ENCODE results near the gene C20orf96. TPM values are rescaled to one million over a fixed set of nuclear protein-coding genes. Genes with fewer than 3 reads are reported as not detected.
"Not testable (repeated sequence)": the region's sequence is repeated elsewhere in the genome, so short reads cannot be mapped to it uniquely, and the experiment has no call there.

C20orf96 gene
- total RNA-seq, 1 experiment from 2014 or later: 2.4 TPM

DNA sequence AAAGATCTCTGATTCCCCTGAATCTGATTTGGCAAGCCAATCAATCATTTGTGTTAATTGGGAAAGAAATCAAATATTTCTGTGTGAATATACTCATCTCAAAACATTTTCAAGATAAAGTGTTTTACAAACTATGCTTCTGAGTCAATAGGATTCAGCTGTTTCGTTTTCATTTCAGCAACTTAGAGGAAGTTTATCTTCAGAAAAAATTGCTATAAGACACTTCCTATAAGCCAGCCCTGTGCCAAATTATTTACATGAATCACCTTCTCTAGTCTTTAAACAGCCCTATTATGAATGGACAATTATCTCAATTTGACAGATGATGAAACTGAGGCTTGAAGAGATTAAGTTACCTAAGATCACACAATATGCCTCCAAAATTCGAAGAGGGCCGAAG is 52.6 kb downstream of the C20orf96 start:
- no peak for DNase-seq (ENCODE audit: low read depth)

DNA sequence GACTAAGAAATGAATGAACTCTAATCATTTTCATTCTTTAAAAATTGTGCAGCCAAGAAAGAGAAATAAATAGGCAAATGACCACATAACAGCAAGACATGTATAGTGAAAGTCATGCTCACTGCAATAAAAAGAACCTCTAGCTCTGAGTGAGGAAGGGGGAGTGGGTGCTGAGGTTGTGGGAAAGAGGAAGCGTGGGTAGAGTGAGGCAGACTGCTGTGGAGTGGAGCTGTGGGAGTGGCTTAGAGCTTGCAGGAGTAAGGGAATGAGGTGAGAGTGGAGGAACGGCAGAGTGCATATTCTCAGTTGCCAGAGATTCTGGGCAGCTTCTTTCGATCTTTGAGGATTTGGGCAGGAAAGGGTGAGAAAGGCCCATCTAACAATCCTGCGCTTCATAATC is 53.1 kb downstream of the C20orf96 start:
- DNase-seq (ENCODE audit: low read depth): no peak

DNA sequence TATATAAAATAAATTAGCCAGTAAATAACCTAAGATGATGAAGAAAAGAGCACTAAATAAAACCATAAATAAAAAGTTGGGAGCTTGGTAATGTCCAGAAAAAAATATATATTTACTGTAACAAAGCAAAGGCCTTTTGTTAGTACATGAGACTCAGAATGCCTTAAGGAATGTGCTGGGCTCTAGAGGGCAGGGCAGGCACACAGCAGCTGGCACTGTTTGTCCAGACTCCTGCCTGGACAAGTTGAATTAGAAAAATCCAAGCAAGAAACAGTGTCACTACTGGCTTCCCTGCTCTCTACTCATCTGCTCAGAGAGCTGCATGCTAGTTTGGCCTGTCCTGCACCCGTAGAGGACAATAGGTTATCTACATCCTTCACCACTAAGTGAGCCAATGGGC is 54.7 kb downstream of the C20orf96 start:
- peak; percentile 31 for DNase-seq (ENCODE audit: low read depth)

DNA sequence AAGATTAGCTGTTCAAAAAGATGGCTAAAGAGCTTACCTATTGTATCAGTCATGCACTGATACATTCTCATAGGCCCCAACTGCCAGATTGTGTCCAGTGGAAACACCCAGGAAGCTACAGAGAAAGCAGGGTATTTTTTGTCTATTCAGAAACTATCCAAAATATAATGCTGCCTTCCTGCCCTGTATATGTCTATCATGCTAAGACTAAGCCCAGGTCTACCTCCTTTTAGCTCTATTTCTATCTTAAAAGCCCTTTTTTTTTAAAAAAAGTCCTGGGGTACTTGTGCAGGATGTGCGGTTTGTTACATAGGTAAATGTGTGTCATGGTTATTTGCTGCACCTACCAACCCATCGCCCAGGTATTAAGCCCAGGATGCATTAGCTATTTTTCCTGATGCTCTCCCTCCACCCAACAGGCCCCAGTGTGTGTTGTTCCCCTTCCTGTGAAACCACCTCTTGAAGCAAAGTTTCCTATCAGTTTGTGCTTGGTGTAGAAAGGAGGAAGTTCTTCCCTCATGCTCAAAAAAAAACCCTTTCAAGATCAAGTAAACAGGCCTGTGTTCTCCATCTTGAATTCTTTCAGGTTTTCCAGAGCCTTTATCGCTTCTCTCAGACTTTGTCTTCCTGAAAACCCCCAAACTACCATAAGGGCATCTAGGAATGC is 63.0 kb downstream of the C20orf96 start:
- DNase-seq (ENCODE audit: low read depth): no peak

DNA sequence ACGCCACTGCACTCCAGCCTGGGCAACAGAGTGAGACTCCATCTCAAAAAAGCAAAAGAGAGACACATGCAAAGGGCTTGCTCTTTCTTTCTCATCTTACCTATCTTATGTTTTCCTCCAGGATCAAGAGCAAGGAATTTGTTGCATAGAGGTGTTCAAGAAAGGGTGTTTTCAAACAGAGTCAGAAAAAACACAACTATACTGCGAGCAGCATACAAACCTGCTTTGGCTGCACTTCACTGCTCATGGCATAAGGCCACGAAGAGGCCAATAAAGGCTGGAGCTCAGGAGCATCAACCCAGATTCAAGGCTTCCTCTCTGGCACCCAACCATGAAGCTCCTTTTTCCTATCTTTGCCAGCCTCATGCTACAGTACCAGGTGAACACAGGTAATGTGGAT is 63.6 kb downstream of the C20orf96 start, which contains the start of gene DEFB129:
Gene DEFB129 (plus strand): TSS at position 301 of the 400 bp plus-strand sequence. CDS start 31 bp downstream, at position 332.
- no peak for DNase-seq (ENCODE audit: low read depth)

DNA sequence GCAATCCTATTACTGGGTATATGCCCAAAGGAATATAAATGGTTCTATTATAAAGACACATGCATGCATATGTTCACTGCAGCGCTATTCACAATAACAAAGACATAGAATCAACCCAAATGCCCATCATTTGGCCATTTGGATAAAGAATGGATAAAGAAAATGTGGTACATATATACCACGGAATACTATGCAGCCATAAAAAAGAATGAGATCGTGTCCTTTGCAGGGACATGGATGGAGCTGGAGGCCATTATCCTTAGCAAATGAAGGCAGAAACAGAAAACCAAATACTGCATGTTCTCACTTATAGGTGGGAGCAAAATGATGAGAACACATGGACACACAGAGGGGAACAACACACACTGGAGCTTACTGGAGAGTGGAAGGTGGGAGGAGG is 64.7 kb downstream of the C20orf96 start:
- not testable (repeated sequence) for DNase-seq (ENCODE audit: low read depth)

DNA sequence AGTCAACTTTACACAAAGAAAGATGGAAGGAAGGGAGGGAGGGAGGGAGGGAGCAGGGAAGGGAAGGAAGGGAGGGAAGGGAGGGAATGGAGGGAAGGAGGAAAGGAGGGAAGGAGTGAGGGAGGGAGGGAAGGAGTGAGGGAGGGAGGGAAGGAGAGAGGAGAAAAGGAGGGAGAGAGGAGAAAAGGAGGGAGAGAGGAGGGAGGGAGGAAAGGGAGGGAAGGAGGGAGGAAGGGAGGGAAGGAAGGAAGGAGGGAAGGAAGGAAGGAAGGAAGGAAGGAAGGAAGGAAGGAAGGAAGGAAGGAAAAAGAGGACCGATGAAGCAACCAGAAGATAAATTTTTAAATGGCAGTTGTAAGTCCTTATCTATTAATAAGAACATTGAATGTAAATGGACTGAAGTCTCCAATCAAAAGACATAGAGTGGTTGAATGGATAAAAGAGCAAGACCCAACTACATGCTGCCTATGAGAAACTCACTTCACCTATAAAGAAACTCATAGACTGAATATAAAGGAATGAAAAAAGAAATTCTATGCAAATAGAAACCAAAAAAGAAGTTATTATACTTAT is 69.2 kb downstream of the C20orf96 start:
- no peak for DNase-seq (ENCODE audit: low read depth)

Other genes starting within 250 kb of the C20orf96 start
- gene DEFB125, start 203.1 kb downstream of the C20orf96 start, total RNA-seq (2014; rRNA removed; shearing (Covaris generic)): not detected in 2 replicates
- not detected in 2 replicates for gene DEFB126, start 148.2 kb downstream of the C20orf96 start, total RNA-seq (2014; rRNA removed; shearing (Covaris generic))
- gene DEFB127, start 133.3 kb downstream of the C20orf96 start, total RNA-seq (2014; rRNA removed; shearing (Covaris generic)): not detected in 2 replicates
- not detected in 2 replicates for gene DEFB128, start 101.0 kb downstream of the C20orf96 start, total RNA-seq (2014; rRNA removed; shearing (Covaris generic))
- gene DEFB129, start 63.5 kb downstream of the C20orf96 start, total RNA-seq (2014; rRNA removed; shearing (Covaris generic)): not detected in 2 replicates
- gene DEFB132, start 33.0 kb downstream of the C20orf96 start, total RNA-seq (2014; rRNA removed; shearing (Covaris generic)): not detected in 2 replicates
- 16.2 and 19.2 TPM in 2 replicates for gene ZCCHC3, start 6.8 kb upstream of the C20orf96 start, total RNA-seq (2014; rRNA removed; shearing (Covaris generic))
- gene SOX12, start 34.8 kb upstream of the C20orf96 start, total RNA-seq (2014; rRNA removed; shearing (Covaris generic)): 3.1 and 6.1 TPM in 2 replicates
- gene NRSN2, start 56.4 kb upstream of the C20orf96 start, total RNA-seq (2014; rRNA removed; shearing (Covaris generic)): 92.3 and 111 TPM in 2 replicates
- gene TRIB3, start 90.0 kb upstream of the C20orf96 start, total RNA-seq (2014; rRNA removed; shearing (Covaris generic)): 50.5 and 57.3 TPM in 2 replicates
- 106 and 141 TPM in 2 replicates for gene RBCK1, start 117.5 kb upstream of the C20orf96 start, total RNA-seq (2014; rRNA removed; shearing (Covaris generic))
- gene TBC1D20, start 171.8 kb upstream of the C20orf96 start, total RNA-seq (2014; rRNA removed; shearing (Covaris generic)): 35.3 and 38.1 TPM in 2 replicates

All from RPMI7951 (cell line).